Esophagus squamous epithelium (tissue), 5 donors: ENCODE data around the gene TBC1D20. TPM values are rescaled to one million over a fixed set of nuclear protein-coding genes. Genes with fewer than 3 reads are reported as not detected.

ENCODE experiments used
- DNase-seq: peaks from one replicate; lab custom pipeline; 2025; lab: John Stamatoyannopoulos, UW
- H3K27ac ChIP-seq, 4 donors: fragments of 200-600 bp; sonication (generic); one replicate each; pipeline ENCODE4 v1.5.1; 2016 to 2019; ENCODE audit warnings: mild to moderate bottlenecking in 1 of 4
- H3K27me3 ChIP-seq, 4 donors: fragments of 200-600 bp; sonication (generic); 1 replicate in 3 of 4; 2 replicates in 1 of 4; pipeline versions ENCODE4 v1.5.1 to v1.6.0; 2017 to 2021; ENCODE audit warnings: antibody characterized with exemption in 1 of 4
- H3K36me3 ChIP-seq, 3 donors: fragments of 200-600 bp; sonication (generic); one replicate each; pipeline ENCODE4 v1.5.1; 2016 to 2019
- H3K4me1 ChIP-seq, 3 donors: fragments of 200-600 bp; sonication (generic); one replicate each; pipeline ENCODE4 v1.5.1; 2017 to 2019
- H3K4me3 ChIP-seq, 4 donors: fragments of 200-600 bp; sonication (generic); 1 replicate in 3 of 4; 2 replicates in 1 of 4; pipeline ENCODE4 v1.5.1; 2016 to 2019; ENCODE audit warnings: mild to moderate bottlenecking in 2 of 4, moderate library complexity in 1 of 4
- H3K9me3 ChIP-seq, 3 donors: fragments of 200-600 bp; sonication (generic); one replicate each; pipeline ENCODE4 v1.5.1; 2016 to 2019
- POLR2A ChIP-seq, 4 donors: fragments of 450-650 bp; IDR thresholded peaks; one replicate each; pipeline ENCODE4 v1.6.1; 2017; ENCODE audit warnings: antibody characterized with exemption in 4 of 4, mild to moderate bottlenecking in 4 of 4, moderate library complexity in 3 of 4
- WGBS, 2 donors: methylation state at CpG; one replicate each; pipeline ENCODE4 v1.1.5; 2018; 5-methylcytosine and 5-hydroxymethylcytosine counted together
- intact Hi-C: fragments of 100-400 bp; cut with DNase I; formaldehyde crosslinking; loops from one replicate; pipeline ENCODE4 v1.15.0; 2022
- total RNA-seq, 4 donors: library from RNA; depleted of rRNA; stranded (reverse); fragments of >200 nt; gene quantifications; one replicate each; pipeline ENCODE4 v1.1.0, GENCODE V29; 2016
- TF ChIP-seq, protein P1 (sequence below), 6 experiments: fragments of 450-650 bp in 4 of 6; fragments of 200-600 bp in 2 of 6; sonication (generic) in 2 of 6; IDR thresholded peaks; one replicate each; pipeline ENCODE4 v1.5.1; 2016 to 2019; ENCODE audit warnings: antibody characterized with exemption in 6 of 6, mild to moderate bottlenecking in 4 of 6, moderate library complexity in 4 of 6
- donor health status: DM: yes; HTN: yes; CAD: no.

TBC1D20 gene
- total RNA-seq, 4 donors from 2014 or later = 18.1 to 33.2 (median 26.0) TPM

DNA sequence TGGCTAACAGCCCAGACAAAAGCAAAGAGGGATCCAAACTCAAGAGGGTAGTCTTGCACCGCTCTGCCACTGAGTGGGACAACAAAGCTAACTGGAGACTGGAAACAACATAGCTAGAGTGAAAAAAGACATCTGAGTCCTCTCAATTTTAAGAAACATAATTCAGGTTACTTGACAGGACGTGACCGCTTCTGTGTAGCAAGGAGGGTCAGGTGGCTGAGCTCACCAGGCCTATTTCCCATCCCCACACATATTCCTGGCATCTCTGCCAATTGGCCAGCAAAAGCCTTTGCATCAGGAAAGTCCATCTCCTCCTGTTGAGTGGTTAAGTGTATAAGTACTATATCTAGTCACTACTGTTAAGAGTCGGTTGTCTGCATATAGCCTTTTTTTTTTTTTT, 25.3 kb upstream of the TBC1D20 start:
- Histone ChIP-seq H3K27me3 (no peaks in the 10 kb centered on the region), H3K27ac (no peak overlapping the region), H3K9me3 (no peaks in the 10 kb centered on the region), H3K4me3 (no peak overlapping the region), H3K36me3 (peaks cover 8 to 100% (median 63%) of the 10 kb centered on the region in 3 donors), H3K4me1 (no peaks in the 10 kb centered on the region)
- 88 to 94% methylated on average over 4 of the region's 4 CpGs for WGBS, 2 donors
- no peak for DNase-seq
- TF ChIP-seq, protein P1, sequence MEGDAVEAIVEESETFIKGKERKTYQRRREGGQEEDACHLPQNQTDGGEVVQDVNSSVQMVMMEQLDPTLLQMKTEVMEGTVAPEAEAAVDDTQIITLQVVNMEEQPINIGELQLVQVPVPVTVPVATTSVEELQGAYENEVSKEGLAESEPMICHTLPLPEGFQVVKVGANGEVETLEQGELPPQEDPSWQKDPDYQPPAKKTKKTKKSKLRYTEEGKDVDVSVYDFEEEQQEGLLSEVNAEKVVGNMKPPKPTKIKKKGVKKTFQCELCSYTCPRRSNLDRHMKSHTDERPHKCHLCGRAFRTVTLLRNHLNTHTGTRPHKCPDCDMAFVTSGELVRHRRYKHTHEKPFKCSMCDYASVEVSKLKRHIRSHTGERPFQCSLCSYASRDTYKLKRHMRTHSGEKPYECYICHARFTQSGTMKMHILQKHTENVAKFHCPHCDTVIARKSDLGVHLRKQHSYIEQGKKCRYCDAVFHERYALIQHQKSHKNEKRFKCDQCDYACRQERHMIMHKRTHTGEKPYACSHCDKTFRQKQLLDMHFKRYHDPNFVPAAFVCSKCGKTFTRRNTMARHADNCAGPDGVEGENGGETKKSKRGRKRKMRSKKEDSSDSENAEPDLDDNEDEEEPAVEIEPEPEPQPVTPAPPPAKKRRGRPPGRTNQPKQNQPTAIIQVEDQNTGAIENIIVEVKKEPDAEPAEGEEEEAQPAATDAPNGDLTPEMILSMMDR (IDR thresholded peaks at IDR 0.05) = no peak
- no peak for TF ChIP-seq POLR2A (IDR thresholded peaks at IDR 0.05)
- intact Hi-C loops = no loop called here

DNA sequence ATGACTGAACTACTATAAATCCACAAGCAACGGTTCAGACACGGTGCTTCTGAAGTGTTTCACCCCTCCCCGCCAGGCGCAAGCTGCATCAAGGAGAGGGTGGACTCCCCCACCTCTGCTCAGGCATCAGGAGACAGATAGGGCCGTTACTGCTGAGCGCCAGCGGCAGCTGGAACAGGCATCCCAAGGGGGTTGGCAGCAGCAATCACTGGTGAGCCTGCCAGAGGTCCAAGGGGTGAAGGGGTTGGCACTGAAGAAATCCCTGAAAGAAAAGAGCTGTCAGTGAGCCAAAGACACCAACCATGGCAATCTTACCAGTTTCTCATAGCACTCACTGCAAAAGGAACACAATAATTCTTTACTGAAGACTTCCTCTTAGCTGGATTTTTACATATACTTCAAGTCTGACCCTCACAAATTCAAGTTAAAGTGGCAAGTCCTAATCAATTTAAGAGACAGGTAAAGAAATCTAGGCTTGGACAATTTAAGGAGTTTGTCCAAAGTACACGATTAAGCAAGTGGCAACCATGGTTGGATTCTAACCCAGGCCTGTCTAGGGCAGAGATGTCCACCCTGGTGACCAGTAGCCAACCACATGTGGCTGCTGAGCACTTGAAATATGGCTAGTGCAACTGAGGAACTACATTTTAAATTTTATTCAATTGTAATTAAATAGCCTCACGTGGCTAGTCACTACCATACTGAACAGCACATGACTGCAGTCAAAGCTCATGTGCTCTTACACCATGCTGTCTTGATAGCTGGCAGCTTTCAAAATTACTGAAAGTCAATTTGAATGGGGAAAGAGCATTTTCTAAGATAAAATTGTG, 21.7 kb upstream of the TBC1D20 start:
- Histone ChIP-seq H3K9me3 (no peaks in the 10 kb centered on the region), H3K27ac (no peak overlapping the region), H3K4me1 (peaks cover 0 to 2% (median 0%) of the 10 kb centered on the region in 3 donors), H3K4me3 (no peak overlapping the region), H3K27me3 (no peaks in the 10 kb centered on the region), H3K36me3 (peaks cover 9 to 98% (median 46%) of the 10 kb centered on the region in 3 donors)
- WGBS, 2 donors = 65 to 66% methylated on average over 9 of the region's 9 CpGs
- no peak for DNase-seq
- TF ChIP-seq, protein P1 (IDR thresholded peaks at IDR 0.05) = no peak
- TF ChIP-seq POLR2A (IDR thresholded peaks at IDR 0.05) = no peak
- intact Hi-C loops = no loop called here

DNA sequence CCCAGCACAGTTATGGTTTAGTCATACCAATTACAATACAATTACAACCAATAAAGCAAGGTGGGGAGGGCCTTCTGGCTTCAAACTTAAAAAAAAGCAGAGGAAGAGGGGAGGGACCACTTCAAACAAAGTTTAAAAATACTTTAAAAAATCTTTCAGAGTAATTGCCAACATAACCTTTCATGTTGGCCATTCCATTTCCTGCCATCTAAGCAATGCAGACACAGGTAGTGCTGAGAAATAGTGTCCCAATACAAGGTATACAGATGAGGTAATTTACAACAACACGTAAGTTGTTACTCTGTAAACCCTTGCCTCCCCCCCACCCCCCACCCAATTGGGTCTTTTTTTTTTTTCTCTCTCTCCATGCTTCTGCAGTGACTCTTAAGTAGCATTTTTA, 18.8 kb upstream of the TBC1D20 start:
- H3K27me3 ChIP-seq = no peaks in the 10 kb centered on the region
- intact Hi-C loops = no loop called here

DNA sequence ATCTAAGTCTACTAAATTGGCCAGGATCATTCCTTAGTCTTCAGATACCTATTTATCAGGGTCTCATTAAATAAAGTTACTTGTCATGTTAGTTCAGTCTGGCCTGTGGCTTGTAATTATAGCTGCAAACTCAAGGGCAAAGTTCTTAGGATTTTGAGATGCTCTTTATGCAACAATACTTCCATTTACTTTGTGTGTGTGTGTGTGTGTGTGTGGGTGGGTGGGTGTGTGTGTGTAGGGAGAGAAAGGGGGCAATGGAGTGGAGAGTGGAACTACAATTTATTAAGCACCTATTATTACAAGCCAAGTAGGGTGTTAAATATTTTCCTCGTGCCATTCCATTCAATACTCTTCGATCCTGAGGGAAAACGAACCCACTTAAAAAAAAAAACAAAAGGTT, 17.7 kb upstream of the TBC1D20 start:
- 55 to 74% methylated on average over 3 of the region's 3 CpGs for WGBS, 2 donors
- intact Hi-C loops = no loop called here
- Histone ChIP-seq H3K27me3 (no peaks in the 10 kb centered on the region), H3K9me3 (no peaks in the 10 kb centered on the region), H3K36me3 (peaks cover 9 to 84% (median 15%) of the 10 kb centered on the region in 3 donors), H3K27ac (no peak overlapping the region), H3K4me3 (no peak overlapping the region), H3K4me1 (peaks cover 0 to 18% (median 0%) of the 10 kb centered on the region in 3 donors)
- no peak for DNase-seq
- TF ChIP-seq, protein P1 (IDR thresholded peaks at IDR 0.05) = no peak
- no peak for TF ChIP-seq POLR2A (IDR thresholded peaks at IDR 0.05)

More for the DNA sequence above, 18.8 kb upstream of the TBC1D20 start:
- no peaks in the 10 kb centered on the region for H3K9me3 ChIP-seq
- H3K4me3 ChIP-seq = no peak overlapping the region
- peaks cover 0 to 12% (median 0%) of the 10 kb centered on the region in 3 donors for H3K4me1 ChIP-seq
- DNase-seq = no peak
- 65 to 88% methylated on average over 1 of the region's 1 CpG for WGBS, 2 donors
- peaks cover 9 to 95% (median 19%) of the 10 kb centered on the region in 3 donors for H3K36me3 ChIP-seq
- TF ChIP-seq, protein P1 (IDR thresholded peaks at IDR 0.05) = no peak
- TF ChIP-seq POLR2A (IDR thresholded peaks at IDR 0.05) = no peak
- no peak overlapping the region for H3K27ac ChIP-seq

DNA sequence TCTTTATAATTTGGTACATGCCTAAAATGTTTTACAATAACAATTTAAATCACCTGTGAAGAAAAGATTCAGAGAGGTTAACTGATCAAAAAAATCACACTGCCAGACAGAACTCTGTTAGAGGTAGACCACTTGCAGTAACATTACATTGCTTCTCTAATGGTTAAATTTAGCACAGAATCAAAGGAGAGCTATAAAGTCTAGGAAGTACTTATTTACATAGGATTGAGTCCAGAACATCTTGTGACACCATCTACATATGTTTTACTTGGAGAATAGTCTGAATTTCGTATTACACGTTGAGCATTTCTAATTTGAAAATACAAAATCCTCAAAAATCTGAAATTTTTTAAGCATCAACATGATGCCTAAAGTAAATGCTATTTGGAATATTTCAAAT, 17.2 kb upstream of the TBC1D20 start:
- Histone ChIP-seq H3K9me3 (no peaks in the 10 kb centered on the region), H3K36me3 (peaks cover 9 to 79% (median 14%) of the 10 kb centered on the region in 3 donors), H3K4me3 (no peak overlapping the region), H3K27me3 (no peaks in the 10 kb centered on the region), H3K27ac (no peak overlapping the region), H3K4me1 (peaks cover 0 to 21% (median 0%) of the 10 kb centered on the region in 3 donors)
- intact Hi-C loops = loop anchor here (5.0 kb wide), 1 partner anchor 127 kb away; no protein-coding TSS in a partner anchor
- 66 to 69% methylated on average over 2 of the region's 2 CpGs for WGBS, 2 donors
- no peak for DNase-seq
- no peak for TF ChIP-seq POLR2A (IDR thresholded peaks at IDR 0.05)
- TF ChIP-seq, protein P1 (IDR thresholded peaks at IDR 0.05) = no peak
